PC-3 (cell line): ENCODE data around the gene CADPS2. TPM values are rescaled to one million over a fixed set of nuclear protein-coding genes. Genes with fewer than 3 reads are reported as not detected.

ENCODE experiments used
- ATAC-seq: fragments of 200-7000 bp; cut with Tn5 transposase; 2 replicates; pipeline ENCODE4 v1.9.1; 2020; ENCODE audit warnings: mild to moderate bottlenecking, moderate library complexity
- BruUV-seq: library from RNA; stranded (reverse); fragments of 400-500 nt; replicated peaks from 2 replicates; lab custom pipeline; 2021; lab: Mats Ljungman, UMichigan
- CTCF ChIA-PET: fragments of 300-600 bp; sonication (Branson Sonifier 250); formaldehyde crosslinking; loops from one replicate; lab custom pipeline; 2022; ENCODE audit warnings: antibody characterized with exemption; lab: Charles Lee
- POLR2A ChIA-PET: fragments of 300-600 bp; sonication (Branson Sonifier 250); formaldehyde crosslinking; loops from one replicate; lab custom pipeline; 2022; ENCODE audit warnings: antibody characterized with exemption; ENCODE audit not compliant: unreplicated experiment; lab: Charles Lee
- DNase-seq: peaks from one replicate; pipeline ENCODE4 v3.0.0-alpha.2; 2015
- H2AFZ ChIP-seq: fragments of 300-600 bp; sonication (generic); 2 replicates; pipeline ENCODE4 v1.6.0; 2016; ENCODE audit warnings: antibody characterized with exemption, low read length
- H3F3A ChIP-seq: fragments of 300-600 bp; sonication (generic); one replicate; pipeline ENCODE4 v1.6.0; 2017; ENCODE audit warnings: antibody characterized with exemption, low read length, control low read depth, mild to moderate bottlenecking; ENCODE audit not compliant: unreplicated experiment
- H3K27ac ChIP-seq: fragments of 300-600 bp; sonication (generic); 2 replicates; pipeline ENCODE4 v1.5.1; 2016; ENCODE audit warnings: mild to moderate bottlenecking, low read length
- H3K27me3 ChIP-seq: fragments of 300-600 bp; sonication (generic); 2 replicates; pipeline ENCODE4 v1.6.1; 2016; ENCODE audit warnings: low read length, mixed read lengths
- H3K36me3 ChIP-seq: fragments of 300-600 bp; sonication (generic); 2 replicates; pipeline ENCODE4 v1.6.1; 2016; ENCODE audit warnings: low read depth, mixed run types, low read length, mixed read lengths
- H3K4me1 ChIP-seq: fragments of 300-600 bp; sonication (generic); 2 replicates; pipeline ENCODE4 v1.5.1; 2016; ENCODE audit warnings: low read length; ENCODE audit not compliant: insufficient read depth
- H3K4me2 ChIP-seq: fragments of 300-600 bp; sonication (generic); 2 replicates; pipeline ENCODE4 v1.6.0; 2016; ENCODE audit warnings: low read length
- H3K4me3 ChIP-seq: fragments of 300-600 bp; sonication (generic); 2 replicates; pipeline ENCODE4 v1.5.1; 2016; ENCODE audit warnings: mild to moderate bottlenecking, low read length, mixed read lengths
- H3K79me2 ChIP-seq: fragments of 300-600 bp; sonication (generic); 2 replicates; pipeline ENCODE4 v1.6.1; 2017; ENCODE audit warnings: low read length, mixed read lengths
- H3K9ac ChIP-seq: fragments of 300-600 bp; sonication (generic); 2 replicates; pipeline ENCODE4 v1.6.0; 2016; ENCODE audit warnings: mild to moderate bottlenecking, low read length
- H3K9me2 ChIP-seq: fragments of 300-600 bp; sonication (generic); replicated peaks from 2 replicates; pipeline ENCODE4 v1.6.1; 2016; ENCODE audit warnings: mixed run types, low read length, mixed read lengths
- H3K9me3 ChIP-seq: fragments of 300-600 bp; sonication (generic); 2 replicates; pipeline ENCODE4 v1.6.1; 2016; ENCODE audit warnings: low read length, mixed read lengths
- H4K20me1 ChIP-seq: fragments of 300-600 bp; sonication (generic); 2 replicates; pipeline ENCODE4 v1.6.1; 2016; ENCODE audit warnings: low read length, mixed read lengths
- CTCF ChIP-seq: fragments of 300-600 bp; sonication (generic); conservative IDR thresholded peaks from 2 replicates; pipeline ENCODE4 v1.5.1; 2017; ENCODE audit warnings: antibody characterized with exemption, low read depth, mild to moderate bottlenecking, low read length
- EZH2 ChIP-seq: fragments of 300-600 bp; sonication (generic); IDR thresholded peaks from one replicate; pipeline ENCODE4 v1.6.1; 2017; ENCODE audit warnings: antibody characterized with exemption, mild to moderate bottlenecking, low read length; ENCODE audit not compliant: unreplicated experiment
- EZH2phosphoT487 ChIP-seq: fragments of 300-600 bp; sonication (generic); IDR thresholded peaks from 2 replicates; pipeline ENCODE4 v1.6.1; 2018; ENCODE audit warnings: mild to moderate bottlenecking, antibody characterized with exemption, low read length, borderline replicate concordance
- intact Hi-C: fragments of 100-400 bp; cut with micrococcal nuclease; formaldehyde crosslinking; loops from 2 replicates; pipeline ENCODE4 v1.9.0; 2023
- total RNA-seq: library from RNA; depleted of rRNA; stranded (reverse); fragments of >200 nt; gene quantifications from 2 replicates; pipeline ENCODE4 v1.2.3, GENCODE V29; 2014

CADPS2 gene
- total RNA-seq, 1 experiment from 2014 or later = 9.4 TPM

GRCh38 chr7:122303531-122304318 lies 582.5 kb downstream of the CADPS2 start:
- POLR2A ChIA-PET = interaction anchor here (0.6 kb wide), 1 partner anchor 138 kb away, joined by 4 read pairs; no protein-coding TSS in a partner anchor
- Histone ChIP-seq H4K20me1 (no peaks in the 10 kb centered on the region), H3K4me1 (no peaks in the 10 kb centered on the region), H3K9me2 (no peaks in the 10 kb centered on the region), H3K4me3 (peak overlapping the region; percentile 73; the same call in 1 of the 2 replicates), H3K9me3 (no peaks in the 10 kb centered on the region), H3F3A (no peaks in the 10 kb centered on the region), H3K27ac (no peak overlapping the region), H3K4me2 (peak overlapping the region; percentile 88; the same call in 1 of the 2 replicates), H3K36me3 (no peaks in the 10 kb centered on the region), H3K27me3 (no peaks in the 10 kb centered on the region), H2AFZ (no peak overlapping the region), H3K9ac (no peak overlapping the region), H3K79me2 (no peaks in the 10 kb centered on the region)
- no peak for DNase-seq
- TF ChIP-seq EZH2 (no peak), EZH2phosphoT487 (no peak), CTCF (no peak)
- no peak for ATAC-seq
- intact Hi-C loops = no loop called here
- BruUV-seq = no TSS peak
- CTCF ChIA-PET = no interaction called here

- DNase-seq (no peak), ATAC-seq (no peak)
- no peak for TF ChIP-seq CTCF
- TF ChIP-seq EZH2phosphoT487 = no peak
- no peak for TF ChIP-seq EZH2
- Histone ChIP-seq H3K9ac (no peak overlapping the region), H3K79me2 (no peaks in the 10 kb centered on the region), H3K27me3 (no peaks in the 10 kb centered on the region), H3K4me3 (no peak overlapping the region), H3F3A (no peaks in the 10 kb centered on the region), H3K9me2 (no peaks in the 10 kb centered on the region), H3K4me2 (no peak overlapping the region), H3K36me3 (no peaks in the 10 kb centered on the region), H4K20me1 (no peaks in the 10 kb centered on the region), H2AFZ (0 out of 2 replicates have a peak overlapping the region, but pooled peaks have one; percentile 34), H3K9me3 (no peaks in the 10 kb centered on the region), H3K27ac (no peak overlapping the region), H3K4me1 (no peaks in the 10 kb centered on the region)
- ChIA-PET CTCF (no interaction called here), POLR2A (no interaction called here)
- intact Hi-C loops = no loop called here
- no TSS peak for BruUV-seq
Observed at GRCh38 chr7:122302761-122303530, 583.3 kb downstream of the CADPS2 start.
